Vagina (tissue), 2 donors: Measurements from ENCODE around the gene RHOH. TPM values are rescaled to one million over a fixed set of nuclear protein-coding genes. Genes with fewer than 3 reads are reported as not detected.
"Not testable (repeated sequence)": the region's sequence is repeated elsewhere in the genome, so short reads cannot be mapped to it uniquely, and the experiment has no call there.

Source experiments
- DNase-seq, 2 donors: peaks; one replicate each; pipeline ENCODE4 v3.0.0-alpha.2; 2017; ENCODE audit errors: extremely low spot score in 2 of 2
- H3K27ac ChIP-seq: fragments of 200-600 bp; sonication (generic); one replicate; pipeline ENCODE4 v1.5.1; 2019
- H3K27me3 ChIP-seq: fragments of 200-600 bp; sonication (generic); one replicate; pipeline ENCODE4 v1.5.1; 2019
- H3K36me3 ChIP-seq, 2 donors: fragments of 200-600 bp; sonication (generic); one replicate each; pipeline ENCODE4 v1.5.1; 2017 to 2019
- H3K4me1 ChIP-seq: fragments of 200-600 bp; sonication (generic); one replicate; pipeline ENCODE4 v1.5.1; 2019
- H3K4me3 ChIP-seq, 2 donors: fragments of 200-600 bp; sonication (generic); 1 replicate in 1 of 2; 2 replicates in 1 of 2; pipeline ENCODE4 v1.5.1; 2016 to 2019
- H3K9me3 ChIP-seq: fragments of 200-600 bp; sonication (generic); one replicate; pipeline ENCODE4 v1.5.1; 2019
- CTCF ChIP-seq, 3 experiments: fragments of 450-650 bp in 2 of 3; fragments of 200-600 bp in 1 of 3; sonication (generic) in 1 of 3; IDR thresholded peaks; one replicate each; pipeline ENCODE4 v1.5.1; 2017 to 2019; ENCODE audit warnings: antibody characterized with exemption in 3 of 3, mild to moderate bottlenecking in 2 of 3, moderate library complexity in 2 of 3
- POLR2A ChIP-seq, 2 donors: fragments of 450-650 bp; IDR thresholded peaks; one replicate each; pipeline ENCODE4 v1.6.1; 2017; ENCODE audit warnings: antibody characterized with exemption in 2 of 2, mild to moderate bottlenecking in 2 of 2, moderate library complexity in 2 of 2
- POLR2AphosphoS5 ChIP-seq, 2 donors: sonication (generic); formaldehyde crosslinking; IDR thresholded peaks; one replicate each; pipeline ENCODE4 v1.9.0; 2017; ENCODE audit warnings: antibody characterized with exemption in 2 of 2, mild to moderate bottlenecking in 2 of 2, low read depth in 1 of 2; ENCODE audit not compliant: insufficient read depth in 1 of 2
- intact Hi-C: fragments of 100-400 bp; cut with DNase I; formaldehyde crosslinking; loops from one replicate; pipeline ENCODE4 v1.15.1; 2023
- total RNA-seq: library from RNA; depleted of rRNA; stranded (reverse); fragments of >200 nt; gene quantifications from one replicate; pipeline ENCODE4 v1.2.3, GENCODE V29; 2016

RHOH gene
- 2.9 TPM for total RNA-seq

GRCh38 chr4:40196724-40197281 lies at the start of gene RHOH:
RHOH (plus strand) TSS chr4:40197031; CDS start chr4:40243387, 46,356 bp downstream.
- peak within 1 kb of the TSS in 1 of 2 donors; percentile 32 for H3K4me3 ChIP-seq
- no peaks in the 10 kb centered on the region for H3K27me3 ChIP-seq
- H3K27ac ChIP-seq, result peak within 1 kb of the TSS; percentile 42
- no peaks in the 10 kb centered on the region for H3K4me1 ChIP-seq
- H3K36me3 ChIP-seq, result no peaks in the 10 kb centered on the region
- intact Hi-C loops, result no loop called here
- no peak for TF ChIP-seq CTCF (IDR thresholded peaks at IDR 0.05)
- TF ChIP-seq POLR2AphosphoS5 (IDR thresholded peaks at IDR 0.05; ENCODE audit: insufficient read depth in 1 of 2, low read depth in 1 of 2), result no peak
- TF ChIP-seq POLR2A (IDR thresholded peaks at IDR 0.05), result no peak
- no peaks in the 10 kb centered on the region for H3K9me3 ChIP-seq
- DNase-seq, result peak in 1 of 2 donors; percentile 71

- DNase-seq, H3K36me3 ChIP-seq, H3K9me3 ChIP-seq, H3K4me1 ChIP-seq, H3K27me3 ChIP-seq, H3K27ac ChIP-seq, H3K4me3 ChIP-seq: not testable (repeated sequence)
- intact Hi-C loops, result loop anchor here (10.0 kb wide), 1 partner anchor 147 kb away; no protein-coding TSS in a partner anchor
Observed at GRCh38 chr4:40147490-40147889, 49.3 kb upstream of the RHOH start.

- no peak for DNase-seq
- peak; percentile 79 to 83 (median 79) for TF ChIP-seq CTCF (IDR thresholded peaks at IDR 0.05)
- peak in 1 of 2 donors; percentile 34 for TF ChIP-seq POLR2AphosphoS5 (IDR thresholded peaks at IDR 0.05; ENCODE audit: insufficient read depth in 1 of 2, low read depth in 1 of 2)
- no peak for TF ChIP-seq POLR2A (IDR thresholded peaks at IDR 0.05)
- Histone ChIP-seq H3K36me3 (no peaks in the 10 kb centered on the region), H3K4me3 (no peak overlapping the region), H3K27ac (no peak overlapping the region), H3K9me3 (no peaks in the 10 kb centered on the region), H3K4me1 (no peaks in the 10 kb centered on the region), H3K27me3 (no peaks in the 10 kb centered on the region)
- intact Hi-C loops, result loop anchor here (10.0 kb wide), 1 partner anchor 145 kb away; no protein-coding TSS in a partner anchor
Observed at GRCh38 chr4:40149960-40150385, 46.9 kb upstream of the RHOH start.

GRCh38 chr4:40150932-40151331 lies 45.9 kb upstream of the RHOH start:
- H3K9me3 ChIP-seq, result no peaks in the 10 kb centered on the region
- no peak overlapping the region for H3K4me3 ChIP-seq
- H3K27ac ChIP-seq, result no peak overlapping the region
- no peak for DNase-seq
- no peaks in the 10 kb centered on the region for H3K4me1 ChIP-seq
- intact Hi-C loops, result no loop called here
- TF ChIP-seq POLR2AphosphoS5 (IDR thresholded peaks at IDR 0.05; ENCODE audit: insufficient read depth in 1 of 2, low read depth in 1 of 2) (no peak), CTCF (IDR thresholded peaks at IDR 0.05) (no peak), POLR2A (IDR thresholded peaks at IDR 0.05) (no peak)
- no peaks in the 10 kb centered on the region for H3K36me3 ChIP-seq
- no peaks in the 10 kb centered on the region for H3K27me3 ChIP-seq

- intact Hi-C loops, result no loop called here
- H3K4me3 ChIP-seq, result no peak overlapping the region
- H3K27me3 ChIP-seq, result no peaks in the 10 kb centered on the region
- DNase-seq, result no peak
- H3K27ac ChIP-seq, result no peak overlapping the region
- H3K4me1 ChIP-seq, result no peaks in the 10 kb centered on the region
- no peaks in the 10 kb centered on the region for H3K36me3 ChIP-seq
- H3K9me3 ChIP-seq, result no peaks in the 10 kb centered on the region
- no peak for TF ChIP-seq POLR2A (IDR thresholded peaks at IDR 0.05)
Observed at GRCh38 chr4:40152637-40153036, 44.2 kb upstream of the RHOH start.

GRCh38 chr4:40157436-40157835 lies 39.4 kb upstream of the RHOH start:
- Histone ChIP-seq H3K36me3 (no peaks in the 10 kb centered on the region), H3K4me3 (no peak overlapping the region), H3K4me1 (no peaks in the 10 kb centered on the region), H3K9me3 (no peaks in the 10 kb centered on the region), H3K27me3 (no peaks in the 10 kb centered on the region), H3K27ac (no peak overlapping the region)
- intact Hi-C loops, result no loop called here
- TF ChIP-seq POLR2AphosphoS5 (IDR thresholded peaks at IDR 0.05; ENCODE audit: insufficient read depth in 1 of 2, low read depth in 1 of 2) (no peak), POLR2A (IDR thresholded peaks at IDR 0.05) (no peak), CTCF (IDR thresholded peaks at IDR 0.05) (no peak)
- DNase-seq, result no peak
